GM21825 (cell line): ENCODE measurements around the gene R3HDML.

Experiments used
- ATAC-seq: cut with Tn5 transposase; IDR thresholded peaks from one replicate; pipeline ENCODE4 v1.9.1; 2021; ENCODE audit warnings: mild to moderate bottlenecking, moderate library complexity; ENCODE audit not compliant: unreplicated experiment

The R3HDML gene

GRCh38 chr20:44398335-44398734 is 61.5 kb downstream of the R3HDML start:
- no peak for ATAC-seq

- no peak for ATAC-seq
These were observed 62.6 kb downstream of the R3HDML start for GRCh38 chr20:44399446-44399845.

- no peak for ATAC-seq
These were observed 63.8 kb downstream of the R3HDML start for GRCh38 chr20:44400671-44400969.
